Fibroblast of lung (primary cell): ENCODE measurements around the gene MGAT4A.

Experiments
- EZH2 ChIP-seq: IDR thresholded peaks from 2 replicates; pipeline ENCODE4 v1.5.1; 2012; ENCODE audit warnings: low read length, control low read depth, mild to moderate bottlenecking; ENCODE audit errors: missing control alignments
- TF ChIP-seq, protein P1 (sequence below), 2 donors: IDR thresholded peaks in 1 of 2; conservative IDR thresholded peaks in 1 of 2; 1 replicate in 1 of 2; 2 replicates in 1 of 2; pipeline ENCODE4 v1.5.1; 2011 to 2012; ENCODE audit warnings: low read length in 2 of 2, control low read depth in 1 of 2, inconsistent platforms in 1 of 2, low read depth in 1 of 2, mild to moderate bottlenecking in 1 of 2

GRCh38 chr2:98734162-98734561, 3.2 kb upstream of the MGAT4A start:
- TF ChIP-seq, protein P1, sequence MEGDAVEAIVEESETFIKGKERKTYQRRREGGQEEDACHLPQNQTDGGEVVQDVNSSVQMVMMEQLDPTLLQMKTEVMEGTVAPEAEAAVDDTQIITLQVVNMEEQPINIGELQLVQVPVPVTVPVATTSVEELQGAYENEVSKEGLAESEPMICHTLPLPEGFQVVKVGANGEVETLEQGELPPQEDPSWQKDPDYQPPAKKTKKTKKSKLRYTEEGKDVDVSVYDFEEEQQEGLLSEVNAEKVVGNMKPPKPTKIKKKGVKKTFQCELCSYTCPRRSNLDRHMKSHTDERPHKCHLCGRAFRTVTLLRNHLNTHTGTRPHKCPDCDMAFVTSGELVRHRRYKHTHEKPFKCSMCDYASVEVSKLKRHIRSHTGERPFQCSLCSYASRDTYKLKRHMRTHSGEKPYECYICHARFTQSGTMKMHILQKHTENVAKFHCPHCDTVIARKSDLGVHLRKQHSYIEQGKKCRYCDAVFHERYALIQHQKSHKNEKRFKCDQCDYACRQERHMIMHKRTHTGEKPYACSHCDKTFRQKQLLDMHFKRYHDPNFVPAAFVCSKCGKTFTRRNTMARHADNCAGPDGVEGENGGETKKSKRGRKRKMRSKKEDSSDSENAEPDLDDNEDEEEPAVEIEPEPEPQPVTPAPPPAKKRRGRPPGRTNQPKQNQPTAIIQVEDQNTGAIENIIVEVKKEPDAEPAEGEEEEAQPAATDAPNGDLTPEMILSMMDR (conservative IDR thresholded peaks at IDR 0.05 in 1 of 2, IDR thresholded peaks at IDR 0.05 in 1 of 2; ENCODE audit: low read depth in 1 of 2, low read length in 2 of 2), result no peak
- no peak for TF ChIP-seq EZH2
